T-helper 1 cell treated with Interleukin-12 subunit alpha and Interleukin-12 subunit beta and Interleukin-4 antibody, amounts not matched to agents 30 ng/mL and 1 ng/mL, for 36 hours (primary cell): ENCODE measurements around the gene LRRC36. TPM values are rescaled to one million over a fixed set of nuclear protein-coding genes. Genes with fewer than 3 reads are reported as not detected.
"Not testable (repeated sequence)": the region's sequence is repeated elsewhere in the genome, so short reads cannot be mapped to it uniquely, and the experiment has no call there.

ENCODE experiments used
- intact Hi-C: fragments of 100-400 bp; cut with micrococcal nuclease; formaldehyde crosslinking; loops from one replicate; pipeline ENCODE4 v1.15.1; 2024
- total RNA-seq: library from RNA; stranded (reverse); gene quantifications from 2 replicates; pipeline ENCODE4 v1.2.3, GENCODE V29; 2022

Gene LRRC36
- total RNA-seq, 1 donor from 2014 or later: not detected

DNA sequence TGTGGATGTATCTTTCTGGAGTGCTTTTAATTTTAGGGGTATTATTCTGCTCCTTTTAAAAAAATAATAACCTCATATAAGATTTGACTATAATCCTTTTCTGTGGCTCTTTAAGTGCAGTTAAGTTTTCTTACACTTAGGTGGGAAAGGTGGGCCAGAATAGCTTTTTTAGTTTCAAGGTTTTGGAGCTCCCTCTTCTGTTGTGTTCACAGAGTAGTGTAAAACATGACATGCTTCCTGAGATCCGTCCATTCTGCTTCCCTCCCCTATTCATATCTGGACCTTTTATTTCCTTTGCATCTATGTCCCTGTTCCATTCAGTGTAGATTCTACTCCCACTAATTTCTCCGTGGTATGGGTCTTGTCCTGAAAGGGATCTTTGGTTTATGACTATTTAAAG, 12.8 kb downstream of the LRRC36 start:
- intact Hi-C loops: no loop called here

- intact Hi-C loops: no loop called here
Observed at GRCh38 chr16:67341250-67341649, 14.6 kb downstream of the LRRC36 start.

- intact Hi-C loops: no loop called here
Observed at GRCh38 chr16:67342616-67343015, 16.0 kb downstream of the LRRC36 start.

- intact Hi-C loops: no loop called here
Observed at GRCh38 chr16:67345401-67345800, 18.8 kb downstream of the LRRC36 start.

DNA sequence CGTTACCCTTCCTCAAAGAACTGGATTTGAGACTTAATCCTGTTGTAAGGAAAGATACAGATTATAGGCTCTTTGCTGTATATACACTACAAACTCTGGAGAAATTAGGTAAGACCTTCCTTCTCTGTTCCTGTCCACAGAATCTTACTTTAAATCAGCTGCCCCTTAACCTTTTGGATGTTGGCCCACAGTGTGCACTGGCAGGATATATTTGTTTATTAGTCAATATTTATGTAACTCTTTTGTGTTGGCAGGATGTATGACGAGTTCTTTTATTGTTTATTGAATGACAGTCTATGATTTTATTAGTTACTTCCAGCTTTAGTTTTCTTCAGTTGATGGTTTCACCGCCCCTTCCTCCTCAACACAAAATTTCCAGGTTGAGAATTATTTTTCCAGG, 19.7 kb downstream of the LRRC36 start:
- intact Hi-C loops: no loop called here

- intact Hi-C loops: no loop called here
Observed at GRCh38 chr16:67349172-67349571, 22.6 kb downstream of the LRRC36 start.

- intact Hi-C loops: no loop called here
Observed at GRCh38 chr16:67350324-67350723, 23.7 kb downstream of the LRRC36 start.

DNA sequence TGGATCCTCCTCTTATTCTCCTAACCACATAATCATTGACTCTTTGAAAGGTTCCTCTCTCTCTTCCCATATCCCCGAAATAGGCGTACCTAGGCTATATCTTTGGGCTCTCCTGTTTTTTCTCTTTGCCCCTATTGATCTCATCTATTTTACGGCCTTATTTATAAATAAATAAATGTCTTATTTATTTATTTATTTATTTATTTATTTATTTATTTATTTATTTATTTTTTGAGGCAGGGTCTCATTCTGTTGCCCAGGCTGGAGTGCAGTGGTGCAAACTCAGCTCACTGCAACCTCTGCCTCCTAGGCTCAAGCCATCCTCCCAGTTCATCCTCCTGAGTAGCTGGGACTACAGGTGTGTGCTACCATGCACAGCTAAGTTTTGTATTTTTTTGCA, 25.8 kb downstream of the LRRC36 start:
- intact Hi-C loops: not testable (repeated sequence)

DNA sequence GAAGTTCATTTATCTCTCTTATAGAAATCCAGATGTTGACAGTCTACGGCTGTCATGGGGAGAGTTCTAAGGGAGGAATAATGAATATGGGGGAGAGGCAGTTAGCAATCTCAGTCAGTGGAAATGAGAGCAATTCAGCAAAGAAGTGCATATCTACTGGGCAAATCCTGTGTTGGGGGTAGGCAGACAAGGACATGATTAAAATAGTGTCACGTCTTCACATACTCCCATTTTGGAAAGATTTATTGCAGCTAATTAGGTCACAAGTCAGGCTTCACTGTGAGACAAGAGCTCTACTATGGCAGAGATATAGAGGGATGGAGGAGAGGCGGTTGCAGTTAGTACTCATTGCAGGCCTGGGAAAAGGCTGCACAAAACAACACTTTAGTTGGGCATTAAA, 29.8 kb downstream of the LRRC36 start:
- intact Hi-C loops: no loop called here

DNA sequence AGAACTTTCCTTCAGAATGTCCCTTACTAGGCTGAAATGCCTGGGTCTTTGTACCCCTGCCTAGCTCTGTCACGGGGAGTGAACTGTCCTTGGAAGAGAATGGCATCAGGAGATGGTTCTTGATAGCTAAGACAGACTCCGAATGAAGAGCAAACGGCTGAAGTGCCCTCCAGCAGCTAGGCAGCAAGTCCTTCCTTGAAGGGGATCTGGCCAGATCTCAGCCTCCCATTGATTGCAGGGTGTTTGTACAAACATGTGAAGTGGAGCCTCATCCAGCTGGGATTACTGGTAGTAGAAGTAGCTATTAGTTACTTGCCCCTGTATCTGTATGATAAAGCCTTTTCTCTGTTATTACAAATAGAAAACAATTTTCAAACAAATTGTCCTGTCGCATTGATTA, 30.9 kb downstream of the LRRC36 start:
- intact Hi-C loops: no loop called here

DNA sequence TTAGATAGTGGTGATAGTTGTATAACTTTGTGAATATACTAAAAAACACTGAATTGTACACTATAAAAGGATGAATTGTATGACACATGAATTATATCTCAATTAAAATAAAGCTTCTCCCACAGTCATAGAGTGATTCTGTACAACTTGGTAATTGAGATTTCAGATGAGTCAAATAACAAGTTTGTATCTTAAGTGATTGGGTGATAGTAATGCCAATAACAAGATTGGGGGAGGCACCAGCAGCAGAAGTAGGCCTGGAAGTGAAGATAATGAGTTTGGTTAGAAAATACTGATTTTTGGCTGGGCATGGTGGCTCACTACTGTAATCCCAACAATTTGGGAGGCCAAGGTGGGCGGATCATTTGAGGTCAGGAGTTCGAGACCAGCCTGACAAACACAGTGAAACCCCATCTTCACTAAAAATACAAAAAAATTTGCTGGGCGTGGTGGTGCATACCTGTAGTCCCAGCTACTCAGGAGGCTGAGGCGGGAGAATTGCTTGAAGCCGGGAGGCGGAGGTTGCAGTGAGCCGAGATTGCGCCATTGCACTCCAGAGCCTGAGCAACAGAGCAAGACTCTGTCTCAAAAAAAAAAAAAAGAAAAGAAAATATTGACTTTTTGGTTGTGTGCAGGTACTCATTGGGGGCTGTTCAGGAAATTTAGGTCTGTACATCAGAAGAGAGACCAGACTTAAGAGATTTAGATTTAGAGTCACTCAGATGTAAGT, 33.1 kb downstream of the LRRC36 start:
- intact Hi-C loops: not testable (repeated sequence)

DNA sequence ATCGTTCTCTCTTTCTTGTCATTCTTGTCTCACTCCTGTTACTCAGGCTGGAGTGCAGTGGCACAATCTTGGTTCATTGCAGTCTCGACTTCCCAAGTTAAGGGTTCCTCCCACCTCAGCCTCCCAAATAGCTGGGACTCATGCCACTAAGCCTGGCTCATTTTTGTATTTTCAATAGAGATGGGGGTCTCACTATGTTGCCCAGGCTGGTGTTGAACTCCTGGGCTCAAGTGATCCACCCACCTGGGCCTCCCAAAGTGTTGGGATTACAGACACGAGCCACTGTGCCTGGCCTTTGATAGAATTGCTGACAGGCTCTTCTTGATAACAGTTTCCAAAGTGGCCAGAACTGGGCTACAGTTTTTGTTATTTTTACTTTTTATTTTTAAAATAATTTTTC, 34.4 kb downstream of the LRRC36 start:
- intact Hi-C loops: no loop called here

DNA sequence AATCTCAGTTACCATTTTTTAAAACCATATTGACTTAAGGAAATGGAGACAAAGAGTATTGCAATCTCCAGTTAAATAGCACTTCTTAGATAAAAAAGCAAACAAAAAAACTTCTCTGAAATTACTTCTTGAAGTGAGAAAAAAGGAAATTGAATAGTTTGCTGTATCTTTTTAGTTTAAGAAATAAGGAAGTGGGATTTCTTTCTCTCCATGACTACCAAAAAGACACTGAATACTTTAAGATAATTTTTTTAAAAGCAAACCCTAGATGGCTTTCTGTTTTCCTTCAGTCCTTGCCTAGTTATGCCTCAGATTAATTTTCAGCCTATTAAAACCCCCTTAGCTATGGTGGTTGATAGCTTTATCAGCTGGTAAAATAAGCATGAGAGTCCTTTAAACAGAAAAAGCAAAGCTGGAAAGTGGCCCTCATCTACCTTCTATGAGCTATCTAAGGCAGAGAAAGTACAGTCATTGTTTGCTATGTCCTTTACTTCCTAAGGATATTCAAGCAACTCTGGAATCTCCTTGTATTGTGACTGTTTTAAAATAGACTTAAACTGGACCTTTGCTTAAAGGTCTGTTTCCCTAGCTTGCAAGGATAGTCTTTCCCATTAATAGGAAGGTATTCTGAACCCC, 38.1 kb downstream of the LRRC36 start:
- intact Hi-C loops: no loop called here

- intact Hi-C loops: loop anchor here (5.0 kb wide), 1 partner anchor 77 kb away; no protein-coding TSS in a partner anchor
Observed at GRCh38 chr16:67370661-67371060, 44.0 kb downstream of the LRRC36 start.

GRCh38 chr16:67372664-67373063, 46.0 kb downstream of the LRRC36 start:
- intact Hi-C loops: loop anchor here (5.0 kb wide), 1 partner anchor 75 kb away; no protein-coding TSS in a partner anchor

- intact Hi-C loops: not testable (repeated sequence)
Observed at GRCh38 chr16:67376012-67376411, 49.4 kb downstream of the LRRC36 start.

DNA sequence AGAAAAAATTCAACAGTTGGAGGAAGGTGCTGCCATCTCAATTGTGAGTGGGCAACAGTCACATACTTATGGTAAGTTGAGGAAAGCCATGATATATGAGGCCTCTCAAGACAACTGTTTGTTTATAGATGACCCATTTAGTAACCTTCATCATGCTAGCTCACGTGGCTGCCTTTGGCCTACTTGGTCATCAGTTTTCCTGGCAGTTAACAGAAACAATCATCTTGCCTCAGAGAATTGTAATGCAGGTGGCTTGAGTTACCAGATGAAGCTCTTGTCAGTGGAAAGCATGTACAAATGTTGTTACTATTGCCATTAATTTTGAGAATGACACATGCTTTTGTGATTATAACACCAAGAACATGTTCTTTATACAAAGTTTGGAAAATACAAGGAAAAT, 52.0 kb downstream of the LRRC36 start:
- intact Hi-C loops: no loop called here

DNA sequence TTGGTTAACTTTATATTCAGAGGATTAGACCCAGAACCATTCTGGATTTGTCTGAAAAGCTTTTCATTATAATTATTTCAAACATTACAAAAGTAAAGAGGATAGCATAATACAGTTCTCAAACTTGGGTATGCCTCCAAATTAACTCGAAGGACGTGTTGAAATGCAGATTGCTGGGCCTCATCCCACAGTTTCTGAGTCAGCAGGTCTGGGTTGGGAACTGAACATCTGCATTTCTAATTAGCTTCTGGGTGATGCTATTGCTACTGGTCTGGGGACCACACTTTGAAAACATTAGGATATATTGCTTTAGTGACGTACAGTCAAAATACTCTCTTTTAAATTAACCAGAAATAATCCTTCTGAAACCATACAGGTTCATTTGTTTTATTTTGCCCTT, 56.7 kb downstream of the LRRC36 start:
- intact Hi-C loops: no loop called here

DNA sequence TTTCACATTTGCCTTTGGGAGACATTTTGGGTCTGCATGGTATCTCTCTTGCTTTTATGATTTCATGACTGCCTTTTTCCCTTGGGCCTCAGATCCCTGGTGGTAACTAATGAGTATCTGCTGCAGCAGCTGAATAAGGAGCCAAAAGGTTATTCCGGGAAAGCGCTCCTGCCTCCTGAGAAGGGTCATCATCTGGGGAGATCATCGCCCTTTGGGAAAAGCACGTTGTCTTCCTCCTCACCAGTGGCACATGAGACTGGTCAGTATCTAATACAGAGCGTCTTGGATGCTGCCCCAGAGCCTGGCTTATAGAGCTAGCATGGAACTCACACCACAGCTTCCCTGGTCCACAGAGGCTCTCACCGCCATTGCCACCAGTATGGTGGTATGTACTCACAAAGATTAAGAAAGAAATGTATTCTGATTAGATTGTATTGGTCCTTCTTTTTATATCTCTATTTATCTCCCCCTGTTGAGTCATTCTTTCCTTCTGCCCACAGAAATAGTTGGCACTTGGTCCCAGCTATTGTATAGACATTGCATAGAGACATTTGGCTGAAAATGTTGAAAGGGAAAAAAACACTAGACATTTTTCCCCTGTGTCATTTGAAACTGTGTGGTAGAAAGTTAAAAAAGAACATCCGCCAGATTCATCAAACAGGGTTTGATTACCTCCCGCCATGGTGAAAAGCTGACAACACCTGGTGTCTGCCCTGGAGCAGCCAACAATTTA, 58.3 kb downstream of the LRRC36 start:
- intact Hi-C loops: no loop called here

DNA sequence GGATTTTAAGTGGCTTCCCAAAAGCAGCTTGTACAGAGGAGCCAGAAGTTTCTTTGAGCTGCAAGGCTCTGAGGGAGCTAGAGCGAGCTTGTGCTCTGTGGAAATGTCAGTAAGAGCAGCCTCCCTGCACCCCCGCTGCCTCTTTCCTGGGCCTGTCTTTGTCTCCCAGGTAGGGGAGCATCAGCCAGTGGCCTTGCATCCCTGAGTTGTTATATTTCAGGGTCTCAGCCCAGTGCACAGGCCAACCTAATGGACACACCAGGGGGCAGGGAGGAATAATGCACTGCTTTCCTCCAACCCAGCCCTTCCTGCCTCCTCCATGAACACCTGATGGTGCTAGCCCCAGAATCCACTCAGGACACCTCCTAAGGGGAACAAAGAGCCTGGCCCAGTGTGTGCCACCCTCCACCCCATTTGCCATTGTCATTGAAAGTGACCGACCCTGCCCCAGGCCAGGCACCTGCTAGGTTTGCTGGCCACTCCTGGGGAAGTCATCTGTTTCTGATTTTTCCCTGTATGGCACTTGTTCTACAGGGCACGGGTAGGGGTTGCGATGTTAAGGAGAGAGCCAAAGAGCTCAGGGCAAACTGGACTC, 60.3 kb downstream of the LRRC36 start:
- intact Hi-C loops: no loop called here

DNA sequence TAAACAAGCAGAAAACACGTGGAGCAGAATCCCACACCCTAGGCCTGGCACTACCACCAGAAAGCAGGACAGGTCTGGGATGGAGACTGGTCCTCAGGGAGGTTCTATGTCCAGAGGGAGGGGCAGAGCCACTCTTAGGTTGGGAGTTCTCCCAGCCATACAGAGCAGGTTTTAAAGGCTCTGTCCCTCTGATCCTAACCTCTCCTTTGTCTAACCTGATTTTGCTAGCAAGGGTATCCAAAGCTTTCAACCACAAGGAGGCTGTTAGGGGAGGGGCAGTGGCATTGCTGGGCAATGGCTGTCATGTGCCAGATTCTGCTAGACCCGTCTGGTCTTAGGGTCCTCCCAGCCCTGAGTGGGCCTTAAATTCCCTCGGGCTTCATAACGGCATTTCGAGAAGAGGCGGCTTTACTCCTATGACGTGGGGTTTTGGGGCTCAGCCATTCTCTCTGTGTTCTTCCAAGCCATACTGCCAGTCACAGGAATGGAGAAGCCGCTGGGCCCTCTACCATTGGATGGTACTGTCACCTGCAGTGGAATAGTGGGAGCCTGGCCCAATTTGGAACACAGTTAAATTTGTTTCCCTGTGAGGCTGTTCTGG, 61.0 kb downstream of the LRRC36 start:
- intact Hi-C loops: no loop called here

- intact Hi-C loops: no loop called here
Observed at GRCh38 chr16:67388191-67388590, 61.6 kb downstream of the LRRC36 start.
